Stimulated activated CD8-positive, alpha-beta memory T cell treated with anti-CD3 and anti-CD28 coated beads, Interleukin-7, amount 100 ng/mL, for 1 hour (primary cell): ENCODE results near the gene OLA1.
"Not testable (repeated sequence)": the region's sequence is repeated elsewhere in the genome, so short reads cannot be mapped to it uniquely, and the experiment has no call there.

Source experiments
- DNase-seq, 2 donors: peaks; one replicate each; pipeline ENCODE4 v3.0.0-alpha.2; 2020; ENCODE audit warnings: low read depth in 2 of 2

OLA1 gene

DNA sequence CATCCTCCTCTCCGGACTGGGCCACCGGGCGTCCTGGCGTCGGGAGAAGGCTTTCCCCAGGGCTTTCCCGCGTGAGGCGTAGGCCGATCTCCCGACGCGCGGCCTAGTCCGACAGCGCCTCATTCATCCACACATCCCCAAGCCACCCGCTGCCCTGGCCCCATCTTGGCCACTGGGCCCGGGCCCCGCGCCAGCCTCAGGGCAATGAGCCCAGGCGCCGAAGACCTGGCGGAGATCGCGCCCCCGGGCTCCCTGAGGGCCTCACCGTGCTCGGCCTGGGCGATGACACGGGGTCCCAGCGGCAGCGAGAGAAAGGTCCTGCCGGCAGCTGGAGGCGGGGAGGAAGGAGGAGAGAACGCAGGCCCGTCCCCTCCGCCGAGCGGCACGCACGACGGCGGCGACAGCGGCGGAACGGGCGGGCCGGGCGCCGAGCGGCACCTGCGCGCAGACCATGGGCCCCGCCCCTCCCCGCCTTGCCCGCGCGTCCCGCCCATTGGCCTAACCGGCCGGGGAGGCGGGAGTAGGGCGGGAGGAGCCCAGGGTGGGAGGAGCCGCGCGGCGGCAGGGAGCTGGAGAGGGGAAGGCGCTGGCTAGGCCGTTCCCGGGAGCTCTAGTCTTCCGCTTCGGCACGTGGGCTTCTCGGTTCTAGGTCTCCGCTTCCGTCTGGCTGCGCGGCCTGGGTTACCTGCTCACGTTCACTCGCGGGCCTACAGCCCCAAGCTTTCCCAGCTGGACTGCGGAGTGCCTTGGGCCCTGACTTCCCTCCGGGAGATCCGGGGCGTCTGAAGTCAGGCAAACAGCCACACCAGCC lies at the start of gene OLA1:
Gene OLA1, minus strand, starts transcription at position 346 of the 811 bp plus-strand sequence. CDS start 1,717 bp downstream, outside the sequence.
- DNase-seq, result peak; percentile 90 to 93

DNA sequence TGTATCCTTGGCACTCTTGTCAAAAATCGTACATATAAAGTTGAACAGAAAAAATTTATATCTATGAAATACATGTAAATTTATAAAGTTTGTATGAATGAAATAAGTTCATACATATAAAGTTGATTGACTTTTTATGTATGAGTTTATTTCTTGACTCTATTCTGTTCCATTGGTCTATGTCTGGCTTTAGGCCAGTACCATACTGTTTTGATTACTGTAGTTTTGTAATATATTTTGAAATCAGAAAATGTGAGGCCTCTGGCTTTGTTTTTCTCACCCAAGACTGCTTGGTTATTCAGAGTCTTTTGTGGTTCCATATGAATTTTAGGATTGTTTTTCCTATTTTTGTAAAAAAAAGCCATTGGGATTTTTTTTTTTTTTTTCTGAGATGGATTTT lies 44.6 kb upstream of the OLA1 start:
- no peak for DNase-seq

DNA sequence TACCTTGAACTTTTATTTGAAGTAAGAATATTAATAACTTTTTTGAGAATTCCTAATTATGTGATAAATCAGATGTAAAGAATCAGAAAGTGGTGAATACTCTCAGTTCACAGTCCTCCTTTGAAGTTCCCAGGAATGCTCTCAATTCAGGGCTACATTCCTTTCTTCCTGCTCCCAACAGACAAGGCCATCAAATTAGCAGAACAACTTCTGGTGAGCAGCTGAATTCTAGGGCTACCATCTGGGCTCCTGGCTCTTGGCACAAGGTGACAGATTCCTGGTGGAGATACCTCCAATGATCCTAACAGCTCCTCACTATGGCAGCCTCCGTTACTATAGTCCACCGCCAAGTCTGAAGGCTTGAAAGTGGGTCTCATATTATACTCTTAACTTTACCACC lies 37.8 kb upstream of the OLA1 start:
- no peak for DNase-seq

DNA sequence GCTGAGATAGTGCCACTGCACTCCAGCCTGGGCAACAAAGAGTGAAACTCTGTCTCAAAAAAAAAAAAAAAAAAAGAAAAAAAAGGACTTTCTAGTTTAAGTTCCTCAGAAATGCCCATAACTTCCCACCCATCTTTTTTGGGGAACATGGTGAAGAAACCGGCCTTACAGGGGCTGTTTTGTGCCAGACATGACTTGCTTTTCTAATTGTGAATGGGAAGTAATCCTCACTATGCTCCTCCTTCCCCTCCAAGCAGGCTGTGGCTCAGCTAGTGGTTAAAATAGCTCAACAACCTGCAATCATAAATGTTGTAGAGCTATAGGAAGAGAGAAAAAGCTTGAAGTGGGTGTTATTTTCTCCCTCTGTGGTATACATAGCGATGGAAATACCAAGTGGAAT lies 34.1 kb upstream of the OLA1 start:
- DNase-seq, result no peak

DNA sequence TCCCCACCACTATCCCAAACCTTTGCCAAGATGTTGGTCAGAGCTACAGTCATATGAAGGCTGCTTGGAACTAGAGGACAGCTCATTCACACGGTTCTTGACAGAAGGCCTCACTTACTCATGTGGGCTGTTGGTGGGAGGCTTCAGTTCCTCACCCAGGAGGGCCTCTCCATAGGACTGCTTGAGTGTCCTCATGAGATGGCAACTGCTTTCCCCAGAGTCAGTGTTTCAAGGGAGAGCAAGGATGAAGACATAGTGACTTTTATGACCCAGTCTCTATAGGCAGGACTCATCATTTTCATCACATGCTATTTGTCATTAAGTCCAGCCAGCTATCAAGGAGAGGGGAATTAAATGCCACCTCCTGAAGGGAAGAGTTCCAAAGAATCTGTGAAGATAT lies 33.4 kb upstream of the OLA1 start:
- no peak for DNase-seq

DNA sequence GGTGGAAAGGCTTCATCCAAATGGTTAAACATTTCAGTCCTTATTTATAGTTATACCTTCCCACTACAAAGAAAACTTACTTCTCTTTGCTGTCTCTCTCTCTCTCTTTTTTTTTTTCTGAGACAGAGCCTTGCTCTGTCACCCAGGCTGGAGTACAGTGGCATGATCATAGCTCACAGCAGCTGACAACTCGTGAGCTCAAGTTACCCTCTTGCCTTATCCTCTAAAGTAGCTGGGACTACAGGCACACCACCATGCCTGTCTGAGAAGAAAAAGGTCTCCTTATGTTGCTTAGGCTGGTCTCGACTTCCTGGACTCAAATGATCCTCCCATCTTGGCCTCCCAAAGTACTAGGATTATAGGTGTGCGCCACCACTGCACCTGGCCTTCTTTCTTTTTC lies 32.3 kb upstream of the OLA1 start:
- DNase-seq, result no peak

DNA sequence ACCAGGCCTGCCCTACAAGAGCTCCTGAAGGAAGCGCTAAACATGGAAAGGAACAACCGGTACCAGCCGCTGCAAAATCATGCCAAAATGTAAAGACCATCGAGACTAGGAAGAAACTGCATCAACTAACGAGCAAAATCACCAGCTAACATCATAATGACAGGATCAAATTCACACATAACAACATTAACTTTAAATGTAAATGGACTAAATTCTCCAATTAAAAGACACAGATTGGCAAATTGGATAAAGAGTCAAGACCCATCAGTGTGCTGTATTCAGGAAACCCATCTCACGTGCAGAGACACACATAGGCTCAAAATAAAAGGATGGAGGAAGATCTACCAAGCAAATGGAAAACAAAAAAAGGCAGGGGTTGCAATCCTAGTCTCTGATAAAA lies 21.9 kb upstream of the OLA1 start:
- DNase-seq, result not testable (repeated sequence)

DNA sequence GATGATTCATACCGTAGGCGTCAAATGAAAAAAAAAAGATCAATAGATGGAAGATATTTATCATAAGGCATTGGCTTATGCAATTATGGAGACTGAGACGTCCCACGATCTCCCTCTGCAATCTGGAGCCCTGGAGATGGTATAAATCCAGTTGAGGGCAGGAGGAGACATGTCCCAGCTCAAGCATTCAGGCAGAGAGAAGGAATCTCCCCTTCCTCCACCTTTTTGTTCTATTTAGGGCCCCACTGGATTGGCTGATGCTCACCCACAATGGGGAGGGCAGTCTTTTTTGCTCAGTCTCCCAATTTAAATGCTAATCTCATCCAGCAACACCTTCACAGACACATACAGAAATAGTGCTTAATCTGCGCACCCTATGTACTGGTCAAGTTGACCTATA lies 18.0 kb upstream of the OLA1 start:
- no peak for DNase-seq

DNA sequence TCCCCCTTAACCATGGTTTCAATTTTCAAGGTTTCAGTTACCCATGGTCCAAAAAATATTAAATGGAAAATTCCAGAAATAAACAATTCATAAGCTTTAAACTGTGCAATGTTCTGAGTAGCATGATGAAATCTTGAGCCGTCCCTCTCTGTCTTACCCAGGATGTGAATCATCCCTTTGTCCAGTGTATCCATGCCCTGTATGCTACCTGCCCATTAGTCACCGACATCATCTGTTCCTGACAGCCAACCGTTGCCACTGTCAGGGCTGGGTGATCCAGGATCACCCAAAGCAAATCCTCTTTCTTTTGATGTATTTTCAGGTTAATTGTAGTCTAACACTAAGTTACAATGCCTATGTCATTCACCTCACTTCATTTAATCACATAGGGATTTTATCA lies 15.7 kb upstream of the OLA1 start:
- DNase-seq, result no peak

DNA sequence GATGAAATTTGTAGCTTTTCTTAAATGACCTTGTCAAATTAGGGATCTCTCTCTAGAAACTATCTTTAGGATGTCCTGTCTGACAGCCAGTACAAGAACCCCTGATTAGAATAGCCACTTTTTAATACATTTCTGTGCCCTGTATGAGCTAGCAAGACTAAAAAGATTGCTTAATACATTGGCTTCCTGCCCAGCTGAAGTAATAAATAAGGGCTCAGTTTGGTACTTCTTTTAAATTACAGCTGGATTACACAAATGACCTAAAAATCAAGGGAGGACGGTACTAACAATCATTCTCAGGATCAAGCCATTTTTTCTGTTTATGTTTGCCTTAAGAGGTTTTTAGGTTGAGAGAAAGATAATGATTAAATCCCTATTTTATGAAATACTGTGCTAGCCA lies 11.6 kb upstream of the OLA1 start:
- no peak for DNase-seq

DNA sequence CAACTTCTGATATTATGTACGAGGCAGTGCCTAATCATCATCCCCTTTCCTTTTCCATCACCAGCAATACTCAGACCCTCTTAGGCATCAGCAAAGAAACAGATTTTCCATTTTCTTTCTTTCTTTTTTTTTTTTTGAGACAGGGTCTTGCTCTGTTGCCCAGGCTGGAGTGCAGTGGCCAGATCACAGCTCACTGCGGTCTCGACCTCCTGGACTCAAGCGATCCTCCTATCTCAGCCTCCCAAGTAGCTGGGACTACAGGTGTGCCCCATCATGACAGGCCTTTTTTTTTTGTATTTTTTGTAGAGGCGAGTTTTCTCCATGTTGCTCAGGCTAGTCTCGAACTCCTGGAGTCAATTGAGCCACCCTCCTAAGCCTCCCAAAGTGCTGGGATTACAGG lies 5.9 kb upstream of the OLA1 start:
- no peak for DNase-seq

DNA sequence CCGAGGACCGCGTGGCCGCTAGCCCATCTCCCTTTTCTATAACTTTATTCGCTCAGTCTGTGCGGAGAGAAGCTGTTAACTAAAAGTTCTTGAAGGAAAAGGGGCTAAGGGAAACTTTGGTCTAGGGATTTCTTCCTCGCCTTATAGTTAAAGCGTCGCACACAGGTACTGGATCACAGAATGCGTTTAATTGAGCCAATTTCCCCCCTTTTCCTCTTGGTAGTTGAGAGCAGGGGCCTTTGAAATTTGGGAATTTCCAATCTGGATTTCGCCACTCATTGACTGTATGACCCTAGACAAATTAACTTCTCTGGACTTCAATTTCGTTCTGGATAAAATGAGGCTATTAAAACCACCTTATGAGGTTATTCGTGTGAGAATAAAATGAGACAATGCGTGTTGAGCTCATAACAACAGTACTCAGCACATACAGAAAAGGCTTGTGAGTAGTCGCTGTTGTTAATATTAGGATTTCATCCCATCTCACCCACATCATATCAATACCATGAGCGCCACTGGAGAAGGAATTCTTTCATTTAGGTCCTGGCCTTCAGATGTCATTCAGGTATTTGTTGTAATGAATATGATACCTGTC lies 763 bp upstream of the OLA1 start:
- no peak for DNase-seq

DNA sequence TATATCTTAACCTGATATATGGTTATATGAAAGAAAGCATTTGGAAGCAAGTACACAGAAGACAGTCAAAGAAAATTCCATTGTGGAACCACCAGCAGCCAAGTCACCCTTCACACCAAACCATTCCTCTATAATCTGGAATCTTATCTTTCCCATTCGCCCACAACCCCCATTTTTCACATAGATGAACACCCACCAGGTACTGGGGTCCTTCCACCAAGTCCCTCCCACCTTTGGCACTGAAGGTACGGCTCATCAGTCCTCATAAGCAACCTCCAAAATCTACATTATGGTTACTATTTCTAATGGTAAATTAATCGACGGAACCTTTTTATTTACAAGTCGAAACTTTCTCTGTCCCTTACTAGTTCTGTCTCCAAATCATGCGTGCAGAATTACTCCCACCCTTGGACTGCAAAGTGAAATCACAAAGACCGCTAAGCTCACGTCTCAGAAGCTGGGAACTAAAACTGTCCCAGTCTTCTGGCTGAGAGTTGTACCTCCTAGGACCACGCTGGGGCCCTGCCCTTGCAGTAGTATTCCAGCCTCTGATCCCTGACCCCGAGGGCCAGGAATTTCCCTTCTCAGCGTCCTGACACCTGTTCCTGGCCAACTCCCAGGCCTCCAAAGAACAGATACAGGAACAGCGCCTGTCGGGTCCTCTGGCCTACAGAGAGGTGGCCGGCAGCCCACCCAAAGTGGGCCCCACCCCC lies 702 bp downstream of the OLA1 start:
- DNase-seq, result no peak

DNA sequence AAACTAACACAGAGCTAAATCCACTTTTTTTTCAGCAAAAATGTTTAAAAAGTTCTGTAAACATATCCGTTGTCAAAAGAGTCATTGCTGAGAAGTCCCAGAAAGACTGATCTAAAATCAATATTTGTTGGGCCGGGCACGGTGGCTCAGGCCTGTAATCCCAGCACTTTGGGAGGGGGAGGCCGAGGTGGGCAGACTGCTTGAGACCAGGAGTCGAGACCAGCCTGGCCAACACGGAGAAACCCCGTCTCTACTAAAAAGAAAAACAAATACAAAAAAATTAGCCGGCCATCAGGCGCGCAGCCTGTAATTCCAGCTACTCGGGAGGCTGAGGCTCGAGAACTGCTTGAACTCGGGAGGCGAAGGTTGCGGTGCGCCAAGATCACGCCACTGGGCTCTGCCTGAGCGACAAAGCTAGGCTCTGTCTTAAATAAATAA lies 1.4 kb downstream of the OLA1 start:
- no peak for DNase-seq

DNA sequence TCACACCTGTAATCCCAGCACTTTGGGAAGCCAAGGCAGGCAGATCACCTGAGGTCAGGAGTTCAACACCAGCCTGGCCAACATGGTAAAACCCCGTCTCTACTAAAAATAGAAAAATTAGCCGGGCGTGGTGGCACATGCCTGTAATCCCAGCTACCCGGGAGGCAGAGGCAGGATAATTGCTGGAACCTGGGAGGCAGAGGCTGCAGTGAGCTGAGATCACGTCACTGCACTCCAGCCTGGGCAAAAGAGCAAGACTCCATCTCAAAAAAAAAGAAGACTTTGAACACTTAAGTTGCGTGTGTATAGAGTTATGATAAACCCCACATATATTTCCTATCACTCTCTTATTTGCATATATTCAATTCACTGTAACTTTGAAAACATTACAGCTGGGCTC lies 2.7 kb downstream of the OLA1 start:
- not testable (repeated sequence) for DNase-seq

DNA sequence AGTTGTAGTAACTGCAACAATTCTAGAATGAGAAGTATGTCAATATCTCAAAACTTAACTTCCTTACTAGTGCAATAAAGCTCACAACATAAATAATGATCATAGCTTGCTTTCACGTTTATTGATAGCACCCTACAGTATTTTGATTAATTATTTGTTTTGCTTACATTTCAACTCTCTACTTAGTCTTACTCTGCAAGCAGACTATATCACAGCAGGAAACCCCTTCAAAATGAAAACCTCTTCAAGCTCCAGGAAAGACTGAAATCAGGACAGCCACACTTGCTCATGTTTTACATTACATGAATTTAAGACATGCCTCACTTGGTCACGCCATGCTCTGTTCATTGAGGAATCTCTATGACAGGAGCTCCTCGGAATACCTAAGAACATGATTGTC lies 3.3 kb downstream of the OLA1 start:
- no peak for DNase-seq

DNA sequence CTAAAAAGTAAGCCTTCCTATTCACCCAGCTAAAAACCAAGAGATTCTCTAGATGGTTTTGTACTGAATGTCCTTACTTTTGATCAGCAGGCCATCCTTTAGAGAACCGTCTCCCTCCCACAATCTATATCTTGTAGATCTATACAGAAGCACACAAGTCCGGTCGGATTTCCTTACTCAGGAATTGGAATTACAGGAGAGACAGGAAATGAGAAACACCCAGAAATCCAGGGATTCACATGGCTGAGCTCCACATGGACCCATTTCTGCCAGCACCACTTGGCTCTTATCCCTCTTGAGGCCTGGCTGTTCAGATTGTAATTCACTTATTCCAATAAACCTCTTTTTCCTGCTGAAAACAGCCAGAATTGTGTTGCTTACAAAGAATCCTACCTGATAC lies 4.5 kb downstream of the OLA1 start:
- DNase-seq, result no peak

DNA sequence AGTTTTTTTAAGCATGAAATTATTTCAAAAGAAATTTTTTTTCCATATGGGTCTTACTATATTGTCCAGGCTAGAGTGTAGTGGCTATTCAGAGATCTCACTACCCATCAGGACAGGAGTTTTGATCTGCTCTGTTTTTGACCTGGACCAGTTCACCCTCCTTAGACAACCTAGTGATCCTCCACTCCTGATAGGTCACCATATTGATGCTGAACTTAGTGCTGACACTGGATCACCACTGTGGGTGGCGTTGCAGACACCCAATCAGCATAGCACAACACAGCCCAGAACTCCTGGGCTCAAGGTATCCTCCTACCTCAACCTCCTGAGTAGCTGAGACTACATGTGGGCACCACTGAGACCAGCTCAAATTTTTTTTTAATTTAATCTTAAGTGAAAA lies 8.2 kb downstream of the OLA1 start:
- DNase-seq, result no peak

DNA sequence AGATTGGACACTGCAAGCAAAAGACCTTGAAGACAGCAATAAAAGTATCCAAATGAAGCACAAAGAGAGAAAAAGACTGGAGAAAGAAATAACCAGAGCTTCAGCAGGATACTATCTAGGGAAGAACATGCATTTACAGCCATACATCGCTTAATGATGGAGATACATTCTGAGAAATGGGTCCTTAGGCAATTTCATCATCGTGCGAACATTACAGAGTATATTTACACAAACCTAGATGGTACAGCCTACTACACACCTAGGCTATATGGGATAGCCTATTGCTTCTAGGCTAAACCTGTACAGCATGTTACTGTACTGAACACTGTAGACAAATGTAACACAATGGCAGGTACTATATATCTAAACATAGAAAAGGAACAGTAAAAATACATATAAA lies 11.9 kb downstream of the OLA1 start:
- no peak for DNase-seq

DNA sequence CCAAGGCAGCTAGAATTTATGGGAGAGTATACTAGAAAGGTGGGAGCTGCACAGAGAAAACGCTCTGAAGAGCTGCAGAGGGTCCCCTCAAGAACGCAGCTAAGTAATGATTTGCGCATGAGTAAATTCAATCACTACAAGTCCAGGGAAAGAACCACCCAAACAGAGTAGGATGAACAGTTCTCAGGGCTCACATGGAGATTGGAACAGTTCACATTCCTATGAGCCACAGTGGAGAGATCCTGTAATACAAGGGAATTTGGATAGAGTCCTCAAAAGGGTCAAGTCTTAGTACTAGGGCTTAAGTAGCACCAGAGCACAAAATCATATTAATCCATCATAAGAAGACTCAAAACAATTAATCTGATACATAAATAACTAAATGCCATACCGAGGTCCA lies 12.7 kb downstream of the OLA1 start:
- DNase-seq, result no peak

DNA sequence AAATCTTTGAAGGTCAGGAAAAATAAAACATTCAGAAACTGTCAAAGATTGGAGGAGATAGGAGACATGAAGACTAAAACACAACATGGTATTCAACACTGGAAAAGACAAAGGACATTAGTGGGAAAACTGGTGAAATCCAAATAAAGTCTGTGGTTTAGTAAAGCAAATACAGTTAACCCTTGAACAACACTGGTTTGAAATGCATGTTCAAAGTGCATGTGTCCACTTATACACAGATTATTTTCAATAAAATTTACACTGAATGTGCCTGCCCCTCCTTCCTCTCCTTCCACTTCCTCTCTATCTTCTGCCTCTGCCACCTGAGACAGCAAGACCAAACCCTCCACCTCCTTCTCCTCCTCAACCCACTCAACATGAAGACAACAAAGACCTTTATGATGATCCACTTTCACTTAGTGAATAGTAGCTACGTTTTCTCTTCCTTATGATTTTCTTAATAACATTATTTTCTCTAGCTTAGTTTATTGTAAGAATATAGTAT lies 14.5 kb downstream of the OLA1 start:
- no peak for DNase-seq

DNA sequence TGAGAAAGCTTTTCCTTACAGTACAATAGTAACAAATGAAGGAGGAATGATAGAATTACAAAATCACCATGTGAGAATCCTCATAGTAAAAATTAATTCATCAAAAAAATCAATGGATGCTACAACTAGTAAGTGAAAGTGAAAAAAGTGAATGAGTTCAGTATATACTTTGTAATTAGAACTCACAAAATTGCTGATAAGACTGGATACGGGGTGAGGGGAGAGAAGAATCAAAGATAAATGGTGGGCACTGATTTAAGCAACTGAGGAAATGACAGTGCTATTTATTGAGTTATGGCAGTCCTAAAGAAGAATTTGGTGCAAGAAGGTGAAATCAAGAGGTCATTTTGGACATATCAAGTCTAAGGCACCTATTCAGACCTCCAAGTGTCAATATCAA lies 20.6 kb downstream of the OLA1 start:
- no peak for DNase-seq
